GM19328 (cell line): ENCODE results near the gene HSPB1.
"Not testable (repeated sequence)": the region's sequence is repeated elsewhere in the genome, so short reads cannot be mapped to it uniquely, and the experiment has no call there.

Experiments used
- ATAC-seq: cut with Tn5 transposase; IDR thresholded peaks from one replicate; pipeline ENCODE4 v1.9.1; 2021; ENCODE audit warnings: mild to moderate bottlenecking, moderate library complexity; ENCODE audit not compliant: unreplicated experiment

HSPB1 gene

DNA sequence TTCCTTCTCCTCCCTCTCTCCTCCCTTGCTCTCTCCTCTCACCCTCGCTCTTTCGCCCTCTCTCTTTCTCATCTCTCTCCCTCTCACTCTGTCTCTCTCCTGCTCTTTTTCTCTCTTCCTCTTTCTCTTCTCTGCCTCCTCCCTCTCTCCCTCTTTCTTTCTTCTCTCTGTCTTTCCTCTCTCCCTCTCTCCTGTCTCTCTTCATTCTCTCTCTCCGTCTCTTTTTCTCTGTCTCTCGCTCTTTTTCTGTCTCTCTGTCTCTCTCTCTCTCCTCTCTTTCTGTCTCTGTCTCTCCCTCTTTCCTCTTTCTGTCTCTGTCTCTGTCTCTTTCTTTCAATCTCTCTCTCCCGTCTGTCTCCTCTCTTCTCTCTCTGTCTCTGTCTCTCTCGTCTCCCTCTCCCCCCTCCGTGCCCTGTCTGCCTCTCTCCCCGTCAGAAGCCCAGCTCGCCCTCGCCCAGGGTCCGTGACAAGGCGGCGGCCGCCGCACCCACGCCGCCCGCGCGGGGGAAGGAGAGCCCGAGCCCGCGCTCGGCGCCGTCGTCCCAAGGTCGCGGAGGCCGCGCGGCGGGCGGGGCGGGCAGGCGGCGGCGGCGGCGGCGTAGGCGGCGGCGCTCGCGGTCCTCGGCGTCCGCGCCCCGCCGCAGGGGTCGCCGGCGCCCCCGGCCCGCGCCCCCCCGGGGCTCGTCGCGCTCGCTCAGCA is 21.3 kb upstream of the HSPB1 start:
- no peak for ATAC-seq

GRCh38 chr7:76281706-76282343 is 20.6 kb upstream of the HSPB1 start:
- no peak for ATAC-seq

- ATAC-seq, result no peak
These were observed 19.9 kb upstream of the HSPB1 start for GRCh38 chr7:76282344-76283253.

- ATAC-seq, result no peak
These were observed 19.0 kb upstream of the HSPB1 start for GRCh38 chr7:76283254-76284159.

GRCh38 chr7:76285604-76286374 is 16.7 kb upstream of the HSPB1 start:
- ATAC-seq, result no peak

GRCh38 chr7:76286842-76287403 is 15.6 kb upstream of the HSPB1 start:
- no peak for ATAC-seq

DNA sequence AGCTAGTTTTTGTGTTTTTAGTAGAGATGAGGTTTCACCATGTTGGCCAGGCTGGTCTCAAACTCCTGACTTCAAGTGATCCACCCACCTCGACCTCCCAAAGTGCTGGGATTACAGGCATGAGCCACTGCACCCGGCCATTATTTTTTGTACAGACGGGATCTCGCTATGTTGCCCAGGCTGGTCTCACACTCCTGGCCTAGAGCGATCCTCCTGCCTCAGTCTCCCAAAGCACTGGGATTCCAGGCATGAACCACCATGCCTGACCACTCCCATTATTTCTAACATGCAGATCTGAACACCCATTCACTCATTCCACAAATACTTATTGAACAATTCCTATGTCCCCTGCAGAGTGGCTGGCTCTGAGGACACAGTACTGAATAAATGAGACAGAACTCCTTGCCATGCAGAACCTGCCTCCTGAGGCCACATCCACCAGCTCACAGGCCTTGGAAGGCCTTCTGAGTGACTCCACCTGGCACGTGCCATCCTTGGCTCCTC is 11.6 kb upstream of the HSPB1 start:
- not testable (repeated sequence) for ATAC-seq

DNA sequence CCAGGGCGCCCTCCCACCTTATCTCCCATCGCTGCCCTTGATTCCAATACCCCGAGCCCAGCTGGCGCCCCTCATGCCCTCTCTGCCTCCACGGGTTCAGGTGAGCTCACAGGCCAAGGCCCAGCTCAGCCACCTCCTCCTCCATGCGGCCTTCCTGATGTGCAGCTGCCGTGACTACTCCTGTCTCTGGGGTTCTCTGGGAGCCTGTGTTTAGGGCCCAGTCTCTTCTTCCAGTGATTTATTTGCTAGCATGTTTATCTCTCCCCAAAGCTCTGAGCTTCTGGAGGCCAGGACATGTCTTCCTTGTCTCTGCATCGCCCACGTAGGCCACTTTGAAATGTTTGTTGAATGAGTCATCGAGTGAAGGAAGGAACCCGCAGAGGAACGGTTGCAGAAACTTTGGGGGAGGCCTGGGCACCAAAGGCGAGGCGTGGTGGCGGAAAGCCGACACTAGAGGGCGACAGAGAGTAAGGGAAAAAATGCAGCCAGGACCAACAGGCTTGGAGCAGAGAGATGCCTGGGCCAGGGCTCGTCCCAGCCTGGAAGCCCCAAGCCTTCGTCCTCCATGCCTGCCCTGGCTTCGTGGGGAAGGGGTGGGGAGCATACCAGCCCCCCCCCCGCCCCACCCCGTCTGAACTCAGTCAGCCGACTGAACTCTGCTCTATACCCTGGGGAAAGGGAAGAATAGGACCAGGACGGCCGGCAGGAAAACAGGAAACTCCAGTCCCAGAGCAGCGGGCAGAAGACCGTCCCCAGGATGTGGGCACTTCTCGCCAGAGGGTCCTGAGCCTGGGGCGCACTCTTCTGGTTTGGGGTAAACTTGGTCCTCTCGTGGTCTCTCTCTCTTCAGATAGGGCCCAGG is 10.9 kb upstream of the HSPB1 start:
- peak; percentile 67 for ATAC-seq

GRCh38 chr7:76292213-76292573 is 10.3 kb upstream of the HSPB1 start:
- ATAC-seq, result no peak

- not testable (repeated sequence) for ATAC-seq
These were observed 9.6 kb upstream of the HSPB1 start for GRCh38 chr7:76292911-76293310.

DNA sequence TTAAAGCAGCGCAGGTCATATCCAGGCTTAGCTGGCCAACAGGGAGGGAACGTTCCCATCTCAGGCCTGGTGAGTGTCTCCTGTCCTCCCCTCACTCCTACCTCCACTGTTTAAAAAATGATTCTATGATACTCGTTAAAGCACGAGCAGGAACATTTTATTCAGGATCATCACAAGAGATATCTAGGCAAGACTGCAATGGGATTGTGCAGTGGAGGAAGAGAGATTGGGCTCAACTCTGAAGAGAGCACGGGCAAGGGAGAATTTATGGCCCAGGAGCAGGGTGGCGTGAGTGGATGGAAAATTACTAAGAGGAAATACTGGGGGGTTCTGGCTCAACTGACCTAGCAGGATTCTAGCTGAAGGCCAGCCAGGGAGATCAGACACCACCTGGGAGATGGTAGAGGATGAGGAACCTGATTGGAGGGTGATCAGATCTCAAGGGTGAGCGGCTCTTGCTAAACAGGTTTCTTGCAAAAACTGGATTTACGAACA is 9.0 kb upstream of the HSPB1 start:
- ATAC-seq, result no peak

DNA sequence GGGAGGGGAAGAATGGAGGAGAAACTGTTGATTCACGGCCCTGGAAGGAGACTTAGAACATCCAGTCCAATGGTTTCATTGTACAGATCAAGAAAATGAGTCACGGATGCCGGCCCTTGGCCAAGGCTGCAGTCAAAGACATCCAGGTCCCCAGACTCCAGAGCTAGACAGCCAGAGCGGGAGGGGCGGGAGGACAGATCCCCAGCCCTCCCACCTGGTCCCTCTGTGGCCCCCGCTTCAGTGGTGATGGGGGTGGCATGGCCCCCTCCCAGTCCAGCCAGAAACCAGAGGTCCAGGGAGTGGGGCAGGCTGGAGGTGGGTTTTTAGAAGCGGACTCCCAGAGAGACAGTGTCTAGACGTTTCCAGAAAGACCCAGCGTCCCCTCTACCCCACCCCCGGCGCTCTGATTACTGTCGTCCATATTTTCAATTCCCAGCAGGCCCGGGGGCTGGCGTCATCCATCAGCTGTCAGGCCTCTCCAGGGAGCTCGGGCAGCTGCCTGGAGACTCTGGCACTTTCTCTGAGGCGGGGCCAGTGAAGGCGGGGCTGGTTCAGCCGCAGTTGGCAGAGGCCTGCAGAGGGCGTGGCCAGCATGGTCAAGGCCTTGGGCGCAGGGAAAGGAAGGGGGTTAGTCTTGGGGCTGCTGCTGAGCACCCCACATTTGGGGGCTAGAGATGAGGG is 8.0 kb upstream of the HSPB1 start:
- no peak for ATAC-seq

DNA sequence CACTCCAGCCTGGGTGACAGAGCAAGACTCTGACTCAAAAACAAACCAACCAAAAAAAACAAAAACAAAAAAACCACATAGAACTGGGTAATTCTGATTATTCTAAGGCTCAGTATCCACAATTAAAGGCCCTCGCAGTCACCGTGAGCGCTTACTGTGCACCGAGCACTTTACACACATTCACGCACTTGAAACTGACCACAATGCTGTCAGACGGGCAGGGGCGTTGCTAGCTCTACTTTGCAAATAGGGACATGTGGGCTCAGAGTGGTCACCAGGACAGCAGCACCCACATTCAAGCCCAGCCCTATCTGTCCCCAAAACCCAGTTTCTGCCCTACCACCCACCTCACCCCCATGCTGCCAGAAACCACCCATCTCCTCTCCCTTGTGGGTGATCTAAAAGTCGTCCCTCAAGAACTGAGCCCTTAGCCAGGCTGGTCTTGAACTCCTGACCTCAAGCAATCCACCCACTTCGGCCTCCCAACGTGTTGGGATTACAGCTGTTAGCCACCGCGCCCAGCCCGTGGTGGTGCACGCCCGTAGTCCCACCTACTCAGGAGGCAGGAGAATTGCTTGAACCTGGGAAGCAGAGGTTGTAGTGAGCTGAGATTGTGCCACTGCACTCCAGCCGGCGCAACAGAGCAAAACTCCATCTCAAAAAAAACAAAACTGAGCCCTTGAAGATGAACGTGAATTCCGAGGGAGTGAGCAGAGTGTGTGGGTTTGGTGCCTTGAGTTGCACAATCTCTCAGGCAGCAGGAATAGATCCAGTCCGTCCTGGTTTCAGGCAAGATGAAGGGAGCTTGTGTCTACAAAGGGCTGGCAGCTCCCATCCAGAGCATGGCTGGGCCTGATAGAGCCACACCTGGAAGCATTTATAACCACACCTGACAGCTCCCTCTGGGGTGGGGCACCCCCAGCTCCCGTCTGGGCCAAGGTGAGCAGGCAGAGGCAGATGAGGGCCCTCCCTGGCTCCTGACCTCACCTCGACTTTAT is 5.4 kb upstream of the HSPB1 start:
- no peak for ATAC-seq

DNA sequence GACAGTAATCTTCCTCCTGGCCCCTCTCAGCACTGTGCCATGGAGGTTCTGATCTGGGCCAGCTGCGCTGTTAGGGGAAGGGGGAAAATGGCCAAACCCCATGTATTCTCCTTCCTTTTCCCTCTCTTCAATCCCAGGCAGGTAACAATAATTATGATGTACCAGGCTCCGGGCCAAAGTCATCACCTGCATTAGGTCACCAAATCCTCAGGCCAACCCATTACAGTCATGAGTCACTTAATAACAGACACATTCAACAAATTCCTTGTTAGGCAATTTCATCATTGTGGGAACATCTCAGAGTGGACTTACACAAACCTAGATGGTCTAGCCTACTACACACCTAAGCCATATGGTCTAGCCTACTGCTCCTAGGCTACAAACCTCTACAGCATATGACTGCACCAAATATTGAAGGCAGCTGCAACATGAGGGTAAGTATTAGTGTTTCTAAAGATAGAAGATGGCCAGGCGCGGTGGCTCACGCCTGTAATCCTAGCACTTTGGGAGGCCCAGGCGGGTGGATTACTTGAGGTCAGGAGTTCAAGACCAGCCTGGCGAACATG is 2.2 kb upstream of the HSPB1 start:
- no peak for ATAC-seq

DNA sequence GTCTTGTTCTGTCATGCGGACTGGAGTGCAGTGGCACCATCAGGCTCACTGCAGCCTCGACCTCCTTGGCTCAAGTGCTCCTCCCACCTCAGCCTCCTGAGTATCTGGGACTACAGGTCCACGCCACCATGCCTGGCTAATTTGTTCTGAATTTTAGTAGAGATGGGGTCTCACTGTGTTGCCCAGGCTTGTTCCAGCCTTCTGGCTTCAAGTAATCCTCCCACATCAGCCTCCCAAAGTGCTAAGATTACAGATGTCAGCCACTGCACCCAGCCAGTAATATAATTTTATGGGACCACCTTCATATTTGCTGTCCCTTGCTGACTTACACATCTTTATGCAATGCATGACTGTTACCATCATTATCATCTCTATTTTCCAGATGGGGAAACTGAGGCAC is 1.5 kb upstream of the HSPB1 start:
- ATAC-seq, result no peak
